Activated CD8-positive, alpha-beta memory T cell treated with anti-CD3 and anti-CD28 coated beads, Interleukin-2, amount 50 U/mL, for 24 hours (primary cell): Measurements from ENCODE around the gene MYO1F.

Source experiments
- DNase-seq: peaks from one replicate; pipeline ENCODE4 v3.0.0-alpha.2; 2020; ENCODE audit errors: extremely low read depth

Gene MYO1F

GRCh38 chr19:8491574-8491973 is 85.7 kb downstream of the MYO1F start:
- no peak for DNase-seq

- DNase-seq, result no peak
Observed at GRCh38 chr19:8490873-8491272, 86.4 kb downstream of the MYO1F start.

GRCh38 chr19:8490395-8490760 is 86.9 kb downstream of the MYO1F start:
- DNase-seq, result no peak

GRCh38 chr19:8489561-8490394 is 87.5 kb downstream of the MYO1F start:
- no peak for DNase-seq

- no peak for DNase-seq
Observed at GRCh38 chr19:8488365-8488764, 88.9 kb downstream of the MYO1F start.

- DNase-seq, result no peak
Observed at GRCh38 chr19:8487137-8487851, 89.9 kb downstream of the MYO1F start.

GRCh38 chr19:8486661-8487136 is 90.5 kb downstream of the MYO1F start:
- no peak for DNase-seq

- DNase-seq, result no peak
Observed at GRCh38 chr19:8485561-8486371, 91.5 kb downstream of the MYO1F start.

GRCh38 chr19:8484331-8484894 is 92.8 kb downstream of the MYO1F start:
- DNase-seq, result no peak

- DNase-seq, result no peak
Observed at GRCh38 chr19:8483165-8483564, 94.1 kb downstream of the MYO1F start.

GRCh38 chr19:8482696-8483095 is 94.5 kb downstream of the MYO1F start:
- no peak for DNase-seq

- no peak for DNase-seq
Observed at GRCh38 chr19:8481616-8482015, 95.6 kb downstream of the MYO1F start.

- no peak for DNase-seq
Observed at GRCh38 chr19:8481201-8481600, 96.0 kb downstream of the MYO1F start.

GRCh38 chr19:8478598-8478997 is 98.6 kb downstream of the MYO1F start:
- no peak for DNase-seq

- no peak for DNase-seq
Observed at GRCh38 chr19:8477889-8478288, 99.4 kb downstream of the MYO1F start.

GRCh38 chr19:8476524-8476923 is 100.7 kb downstream of the MYO1F start:
- DNase-seq, result no peak

GRCh38 chr19:8475005-8475404 is 102.2 kb downstream of the MYO1F start:
- no peak for DNase-seq

- no peak for DNase-seq
Observed at GRCh38 chr19:8473648-8474476, 103.4 kb downstream of the MYO1F start.
